GM21526 (cell line): ENCODE results near the gene NDOR1.

Experiments
- ATAC-seq: cut with Tn5 transposase; IDR thresholded peaks from one replicate; pipeline ENCODE4 v1.9.1; 2021; ENCODE audit warnings: moderate library complexity; ENCODE audit not compliant: unreplicated experiment, low FRiP score

NDOR1 gene

DNA sequence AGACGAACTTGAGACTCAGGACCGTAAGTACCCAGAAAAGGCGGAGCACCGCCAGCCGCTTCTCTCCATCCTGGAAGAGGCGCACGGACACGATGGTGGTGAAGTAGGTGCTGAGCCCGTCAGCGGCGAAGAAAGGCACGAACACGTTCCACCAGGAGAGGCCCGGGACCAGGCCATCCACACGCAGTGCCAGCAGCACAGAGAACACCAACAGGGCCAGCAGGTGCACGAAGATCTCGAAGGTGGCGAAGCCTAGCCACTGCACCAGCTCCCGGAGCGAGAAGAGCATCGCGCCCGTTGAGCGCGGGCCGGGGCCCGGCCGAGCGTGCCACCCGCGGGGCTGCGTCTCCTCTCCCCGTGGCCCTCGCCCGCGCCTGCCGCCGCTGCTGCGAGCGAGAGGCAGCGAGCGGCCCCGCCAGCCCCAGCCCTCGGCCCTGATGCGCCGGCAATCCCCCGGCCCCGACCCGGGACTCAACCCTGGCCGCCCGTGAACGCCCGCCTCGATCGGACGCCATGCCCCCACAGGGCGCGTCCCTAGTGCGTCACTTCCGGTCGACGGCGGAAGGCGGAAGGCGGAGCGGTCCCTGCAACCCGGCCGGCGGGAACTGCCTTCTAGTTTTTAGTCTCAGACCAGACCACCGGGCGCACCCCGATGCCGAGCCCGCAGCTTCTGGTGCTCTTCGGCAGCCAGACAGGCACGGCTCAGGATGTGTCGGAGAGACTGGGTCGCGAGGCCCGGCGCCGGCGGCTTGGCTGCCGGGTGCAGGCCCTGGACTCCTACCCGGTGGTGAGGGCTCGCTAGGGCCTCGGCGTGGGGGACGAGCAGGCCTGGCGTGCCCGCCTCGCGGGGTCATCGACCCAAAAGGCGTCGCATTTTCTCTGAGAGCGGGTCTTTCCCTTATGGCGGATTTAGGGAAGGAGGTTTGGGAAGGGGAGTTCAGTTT, at the start of gene NDOR1, which contains the start of gene TMEM203:
Gene NDOR1, plus strand, starts transcription at position 575 of the 944 bp plus-strand sequence. Its CDS starts 78 bp downstream, at position 653.
Gene TMEM203, minus strand, starts transcription at position 523 of the 944 bp plus-strand sequence. Its CDS starts 234 bp downstream, at position 289.
- peak; percentile 45 for ATAC-seq

DNA sequence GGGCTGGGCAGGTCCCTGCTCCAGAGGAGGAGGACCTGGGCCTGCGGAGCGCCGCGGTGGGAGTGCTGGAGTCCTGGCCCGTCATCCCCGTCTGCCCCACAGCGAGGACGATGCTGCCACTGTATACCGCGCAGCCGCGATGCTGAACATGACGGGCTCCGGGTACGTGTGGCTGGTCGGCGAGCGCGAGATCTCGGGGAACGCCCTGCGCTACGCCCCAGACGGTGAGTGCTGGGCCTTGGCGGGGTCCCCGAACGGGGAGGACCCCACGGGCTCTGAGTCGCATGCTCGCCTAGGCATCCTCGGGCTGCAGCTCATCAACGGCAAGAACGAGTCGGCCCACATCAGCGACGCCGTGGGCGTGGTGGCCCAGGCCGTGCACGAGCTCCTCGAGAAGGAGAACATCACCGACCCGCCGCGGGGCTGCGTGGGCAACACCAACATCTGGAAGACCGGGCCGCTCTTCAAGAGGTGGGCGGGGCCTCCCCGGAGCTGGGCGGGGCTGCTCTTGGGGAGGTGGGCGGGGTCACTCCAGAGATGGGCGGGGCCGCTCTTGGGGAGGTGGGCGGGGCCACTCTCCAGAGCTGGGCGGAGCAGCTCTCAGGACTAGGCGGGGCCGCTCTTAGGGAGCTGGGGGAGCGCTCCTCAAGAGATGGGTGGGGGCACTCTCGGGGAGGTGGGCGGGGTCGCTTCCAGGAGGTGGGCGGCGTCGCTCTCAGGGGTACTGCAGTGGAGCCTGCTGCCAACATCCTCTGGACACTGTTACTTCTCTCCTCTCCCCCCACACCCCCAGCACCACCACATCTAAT, 48.7 kb upstream of the NDOR1 start:
- no peak for ATAC-seq

- no peak for ATAC-seq
Measured at GRCh38 chr9:137157618-137158415, 47.7 kb upstream of the NDOR1 start.

- no peak for ATAC-seq
Measured at GRCh38 chr9:137158625-137159024, 46.9 kb upstream of the NDOR1 start.

DNA sequence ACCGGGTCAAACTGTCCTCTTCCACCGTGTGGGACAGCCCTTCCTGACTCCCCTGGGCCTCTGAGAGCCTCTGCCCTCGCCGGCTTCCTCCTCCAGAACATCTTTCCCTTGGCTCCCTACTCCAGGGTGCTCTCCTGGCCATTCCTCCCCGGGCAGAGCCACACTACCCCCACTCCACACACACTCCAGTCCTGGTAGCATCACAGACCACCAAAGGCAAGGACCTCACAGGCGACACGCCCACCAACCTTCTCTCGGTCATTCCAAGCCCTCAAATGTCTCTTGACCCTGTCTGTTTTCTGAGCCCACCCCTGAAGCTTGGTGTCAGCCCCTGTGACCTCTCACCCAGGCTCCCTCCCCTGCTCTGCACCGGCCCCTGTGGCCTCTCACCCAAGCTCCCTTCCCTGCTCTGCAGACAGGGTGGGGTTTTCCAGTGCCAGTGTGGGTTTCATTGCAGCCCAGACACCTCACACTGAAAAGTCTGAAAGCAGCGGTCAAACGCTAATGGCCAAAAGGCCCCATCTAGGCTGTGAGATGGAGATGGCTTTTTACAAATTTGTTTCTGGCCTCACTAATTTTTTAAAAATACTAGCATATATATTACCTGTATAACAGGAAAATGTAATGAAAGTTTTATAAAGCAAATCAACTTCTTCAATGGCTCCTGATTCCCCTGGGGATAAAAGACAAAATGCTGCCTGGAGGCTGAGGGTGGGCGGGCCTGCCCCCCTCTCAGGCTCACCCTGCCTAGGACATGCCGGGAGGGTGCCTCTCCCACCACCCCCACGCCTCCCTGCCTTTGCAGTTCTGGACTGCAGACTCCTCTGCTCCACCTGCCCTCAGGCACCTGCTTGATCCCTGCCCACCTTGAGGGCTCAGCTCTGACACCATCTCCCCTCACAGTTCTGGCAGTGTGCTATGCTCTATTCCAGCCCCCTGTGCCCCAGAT, 46.1 kb upstream of the NDOR1 start:
- ATAC-seq, result no peak

- no peak for ATAC-seq
Measured at GRCh38 chr9:137160054-137160425, 45.5 kb upstream of the NDOR1 start.

GRCh38 chr9:137160716-137161557, 44.6 kb upstream of the NDOR1 start:
- ATAC-seq, result no peak

DNA sequence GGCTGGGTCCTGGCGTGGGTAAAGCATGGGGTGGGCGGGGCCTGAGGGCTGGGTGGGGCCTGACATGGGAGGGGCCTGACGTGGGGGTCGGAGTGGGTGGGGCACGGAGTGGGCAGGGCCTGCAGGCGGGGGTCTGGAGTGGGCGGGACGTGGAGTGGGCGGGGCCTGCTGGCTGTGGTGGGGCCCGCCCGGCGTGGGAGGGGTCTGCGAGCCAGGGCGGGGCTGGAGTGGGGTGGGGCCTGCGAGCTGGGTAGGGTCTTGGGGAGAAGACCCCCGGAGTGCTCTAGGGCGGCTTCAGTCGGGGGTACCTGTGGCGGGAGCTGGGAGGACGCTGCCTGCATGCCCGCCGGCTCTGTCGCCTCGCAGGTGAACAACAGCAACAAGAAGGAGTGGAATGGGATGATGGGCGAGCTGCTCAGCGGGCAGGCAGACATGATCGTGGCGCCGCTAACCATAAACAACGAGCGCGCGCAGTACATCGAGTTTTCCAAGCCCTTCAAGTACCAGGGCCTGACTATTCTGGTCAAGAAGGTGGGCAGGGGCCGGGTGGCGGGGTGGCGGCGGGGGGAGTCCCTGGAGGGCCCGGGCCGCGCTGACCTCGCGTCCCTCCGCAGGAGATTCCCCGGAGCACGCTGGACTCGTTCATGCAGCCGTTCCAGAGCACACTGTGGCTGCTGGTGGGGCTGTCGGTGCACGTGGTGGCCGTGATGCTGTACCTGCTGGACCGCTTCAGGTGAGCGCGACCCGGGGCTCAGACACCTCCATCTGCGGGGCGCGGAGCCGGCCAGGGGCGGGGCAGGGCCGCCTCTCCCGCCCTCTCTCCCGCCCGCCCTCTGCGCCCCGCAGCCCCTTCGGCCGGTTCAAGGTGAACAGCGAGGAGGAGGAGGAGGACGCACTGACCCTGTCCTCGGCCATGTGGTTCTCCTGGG, 43.7 kb upstream of the NDOR1 start:
- no peak for ATAC-seq

- ATAC-seq, result no peak
Measured at GRCh38 chr9:137162505-137163364, 42.8 kb upstream of the NDOR1 start.

DNA sequence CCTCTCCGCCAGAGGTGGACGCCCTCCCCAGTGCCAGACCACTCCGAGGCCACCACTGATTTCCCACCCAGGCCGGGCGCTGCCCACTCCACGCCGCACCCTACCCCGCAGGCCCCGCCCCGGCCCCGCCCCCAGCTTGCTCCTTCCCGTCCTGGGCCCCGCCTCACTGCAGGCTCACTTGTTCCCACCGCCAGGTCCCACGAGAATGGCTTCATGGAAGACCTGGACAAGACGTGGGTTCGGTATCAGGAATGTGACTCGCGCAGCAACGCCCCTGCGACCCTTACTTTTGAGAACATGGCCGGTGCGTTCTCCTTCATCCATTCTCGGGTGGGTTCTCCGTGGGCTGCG, 42.2 kb upstream of the NDOR1 start:
- no peak for ATAC-seq

DNA sequence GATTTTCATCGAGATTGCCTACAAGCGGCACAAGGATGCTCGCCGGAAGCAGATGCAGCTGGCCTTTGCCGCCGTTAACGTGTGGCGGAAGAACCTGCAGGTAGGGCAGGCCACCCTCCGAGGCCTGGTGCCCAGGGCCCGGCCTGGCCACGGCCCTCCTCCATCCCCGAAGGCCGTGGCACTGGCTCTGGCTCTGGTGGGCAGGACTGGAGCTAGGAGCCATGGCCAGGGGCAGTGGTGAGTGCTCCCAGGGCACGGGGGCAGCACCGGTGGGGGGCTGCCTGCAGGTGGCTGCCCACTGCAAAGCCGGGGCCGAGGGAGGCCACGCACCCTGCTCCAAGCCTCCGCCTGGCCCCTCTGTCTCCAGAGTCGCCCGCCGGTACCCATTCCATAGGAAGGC, 41.7 kb upstream of the NDOR1 start:
- no peak for ATAC-seq

GRCh38 chr9:137164370-137165249, 40.9 kb upstream of the NDOR1 start:
- ATAC-seq, result no peak

- no peak for ATAC-seq
Measured at GRCh38 chr9:137165250-137165836, 40.2 kb upstream of the NDOR1 start.

DNA sequence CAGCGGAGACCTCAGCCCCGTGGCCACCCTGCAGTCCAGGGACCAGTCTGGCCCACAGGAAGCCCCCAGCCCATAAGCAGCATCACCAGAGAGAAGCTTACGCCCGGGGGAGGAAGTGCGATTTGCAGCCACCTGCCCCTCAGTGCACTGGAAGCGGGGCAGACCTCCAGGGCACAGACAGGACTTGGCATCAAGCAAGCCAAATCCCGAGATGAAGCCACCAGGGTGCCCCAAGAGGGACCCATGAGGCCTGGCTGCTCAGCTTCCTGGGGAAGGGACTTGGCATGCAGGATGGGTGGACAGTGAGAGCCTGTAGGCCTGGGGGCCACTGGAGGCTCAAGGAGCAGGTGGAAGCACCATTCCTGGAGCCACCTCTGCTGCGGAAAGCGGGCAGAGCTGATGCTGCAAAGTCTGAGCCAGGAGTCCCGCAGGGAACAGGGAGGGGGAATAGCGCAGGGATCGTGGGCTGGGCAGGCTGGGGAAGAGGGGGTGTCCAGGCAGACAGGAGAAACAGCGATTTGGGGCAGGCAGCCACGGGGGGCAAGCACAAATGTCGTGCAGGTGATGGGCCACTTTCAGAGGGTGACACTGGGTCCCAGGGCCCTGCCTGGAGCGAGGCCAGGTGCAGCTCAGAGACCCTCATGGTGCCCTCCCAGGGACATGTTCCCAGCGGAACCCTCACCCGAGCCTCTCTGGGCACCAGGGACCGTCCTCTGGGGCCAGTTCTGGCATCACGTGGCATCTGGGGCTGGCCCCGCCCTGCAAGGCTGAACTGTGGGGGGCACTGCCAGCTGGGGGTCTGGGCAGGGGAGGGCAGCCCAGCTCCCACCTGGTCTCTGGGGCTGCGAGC, 38.9 kb upstream of the NDOR1 start:
- ATAC-seq, result no peak
